CD4-positive, alpha-beta T cell (primary cell): ENCODE data around the gene ZNF556. TPM values are rescaled to one million over a fixed set of nuclear protein-coding genes. Genes with fewer than 3 reads are reported as not detected.
"Not testable (repeated sequence)": the region's sequence is repeated elsewhere in the genome, so short reads cannot be mapped to it uniquely, and the experiment has no call there.

Source experiments
- ATAC-seq: fragments of 200-7000 bp; cut with Tn5 transposase; one replicate; pipeline ENCODE4 v1.10.0; 2022; ENCODE audit warnings: mild to moderate bottlenecking; ENCODE audit not compliant: poor library complexity
- CTCF ChIA-PET: fragments of 350-600 bp; sonication (Branson Sonifier 250); formaldehyde crosslinking; loops from one replicate; lab custom pipeline; 2021; ENCODE audit warnings: antibody characterized with exemption, inconsistent platforms; lab: Charles Lee
- POLR2A ChIA-PET: fragments of 350-600 bp; sonication (Branson Sonifier 250); formaldehyde crosslinking; loops from one replicate; lab custom pipeline; 2021; ENCODE audit warnings: antibody characterized with exemption, inconsistent platforms; lab: Charles Lee
- DNase-seq, 14 experiments: peaks; one replicate each; pipeline ENCODE4 v3.0.0-alpha.2; 2013 to 2020; ENCODE audit warnings: mixed read lengths in 2 of 14
- H3K27ac ChIP-seq, 2 donors: one replicate each; pipeline versions ENCODE4 v1.5.1 to v1.7.0; 2013; ENCODE audit warnings: low read length in 2 of 2, low read depth in 1 of 2, mild to moderate bottlenecking in 1 of 2
- H3K27me3 ChIP-seq, 2 experiments: 1 replicate in 1 of 2; 2 replicates in 1 of 2; pipeline versions ENCODE4 v1.6.1 to v1.7.0; 2013; ENCODE audit warnings: low read length in 2 of 2, control low read depth in 1 of 2, mild to moderate bottlenecking in 1 of 2, moderate library complexity in 1 of 2; ENCODE audit not compliant: insufficient read depth in 2 of 2, control insufficient read depth in 1 of 2
- H3K36me3 ChIP-seq: one replicate; pipeline ENCODE4 v1.6.1; 2013; ENCODE audit warnings: low read length, control low read depth; ENCODE audit not compliant: insufficient read depth
- H3K4me1 ChIP-seq: one replicate; pipeline ENCODE4 v1.6.1; 2013; ENCODE audit warnings: low read length, control low read depth; ENCODE audit not compliant: insufficient read depth
- H3K4me3 ChIP-seq: one replicate; pipeline ENCODE4 v1.5.1; 2013; ENCODE audit warnings: mild to moderate bottlenecking, low read length, moderate library complexity
- H3K9me3 ChIP-seq, 2 experiments: 1 replicate in 1 of 2; 2 replicates in 1 of 2; pipeline versions ENCODE4 v1.6.1 to v1.7.0; 2013; ENCODE audit warnings: low read length in 2 of 2, mild to moderate bottlenecking in 2 of 2, control low read depth in 1 of 2, moderate library complexity in 1 of 2; ENCODE audit not compliant: control insufficient read depth in 1 of 2, insufficient read depth in 1 of 2
- H3K27ac Mint-ChIP-seq: one replicate; pipeline ENCODE4 v1.8.0; 2020; ENCODE audit warnings: mixed read lengths
- H3K27me3 Mint-ChIP-seq: one replicate; pipeline ENCODE4 v1.8.0; 2021; ENCODE audit warnings: mixed read lengths
- H3K36me3 Mint-ChIP-seq: one replicate; pipeline ENCODE4 v1.8.0; 2021; ENCODE audit warnings: low read depth, mixed read lengths
- H3K4me1 Mint-ChIP-seq: one replicate; pipeline ENCODE4 v1.8.0; 2021; ENCODE audit warnings: low read depth, mixed read lengths
- H3K4me3 Mint-ChIP-seq: one replicate; pipeline ENCODE4 v1.8.0; 2020; ENCODE audit warnings: mild to moderate bottlenecking, mixed read lengths
- H3K9me3 Mint-ChIP-seq: one replicate; pipeline ENCODE4 v1.8.0; 2020; ENCODE audit warnings: mixed read lengths
- CTCF ChIP-seq: fragments of 200-600 bp; IDR thresholded peaks from one replicate; pipeline ENCODE4 v1.8.0; 2022; ENCODE audit warnings: antibody characterized with exemption, mild to moderate bottlenecking
- intact Hi-C, 2 experiments: fragments of 100-400 bp; cut with DNase I in 1 of 2; cut with micrococcal nuclease in 1 of 2; formaldehyde crosslinking; loops; one replicate each; pipeline versions ENCODE4 v1.15.1 to v1.9.0; 2023 to 2025; cut with DNase I, micrococcal nuclease
- total RNA-seq, 174 experiments: library from RNA in 2 of 174; stranded (reverse) in 2 of 174; gene quantifications; one replicate each; pipeline ENCODE4 v1.2.3 and lab custom pipeline; 2021 to 2026

ZNF556 gene
- total RNA-seq, 2 experiments from 2014 or later = not detected

DNA sequence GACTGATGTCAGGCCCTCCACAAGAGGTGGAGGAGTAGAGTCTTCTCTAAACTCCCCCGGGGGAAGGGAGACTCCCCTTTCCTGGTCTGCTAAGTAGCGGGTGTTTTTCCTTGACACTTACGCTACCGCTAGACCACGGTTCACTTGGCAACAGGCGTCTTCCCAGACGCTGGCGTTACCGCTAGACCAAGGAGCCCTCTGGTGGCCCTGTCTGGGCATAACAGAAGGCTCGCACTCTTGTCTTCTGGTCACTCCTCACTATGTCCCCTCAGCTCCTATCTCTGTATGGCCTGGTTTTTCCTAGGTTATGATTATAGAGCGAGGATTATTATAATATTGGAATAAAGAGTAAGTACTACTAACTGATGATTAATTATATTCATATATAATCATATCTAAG, 5.0 kb downstream of the ZNF556 start:
- H3K4me3 Mint-ChIP-seq = not testable (repeated sequence)

DNA sequence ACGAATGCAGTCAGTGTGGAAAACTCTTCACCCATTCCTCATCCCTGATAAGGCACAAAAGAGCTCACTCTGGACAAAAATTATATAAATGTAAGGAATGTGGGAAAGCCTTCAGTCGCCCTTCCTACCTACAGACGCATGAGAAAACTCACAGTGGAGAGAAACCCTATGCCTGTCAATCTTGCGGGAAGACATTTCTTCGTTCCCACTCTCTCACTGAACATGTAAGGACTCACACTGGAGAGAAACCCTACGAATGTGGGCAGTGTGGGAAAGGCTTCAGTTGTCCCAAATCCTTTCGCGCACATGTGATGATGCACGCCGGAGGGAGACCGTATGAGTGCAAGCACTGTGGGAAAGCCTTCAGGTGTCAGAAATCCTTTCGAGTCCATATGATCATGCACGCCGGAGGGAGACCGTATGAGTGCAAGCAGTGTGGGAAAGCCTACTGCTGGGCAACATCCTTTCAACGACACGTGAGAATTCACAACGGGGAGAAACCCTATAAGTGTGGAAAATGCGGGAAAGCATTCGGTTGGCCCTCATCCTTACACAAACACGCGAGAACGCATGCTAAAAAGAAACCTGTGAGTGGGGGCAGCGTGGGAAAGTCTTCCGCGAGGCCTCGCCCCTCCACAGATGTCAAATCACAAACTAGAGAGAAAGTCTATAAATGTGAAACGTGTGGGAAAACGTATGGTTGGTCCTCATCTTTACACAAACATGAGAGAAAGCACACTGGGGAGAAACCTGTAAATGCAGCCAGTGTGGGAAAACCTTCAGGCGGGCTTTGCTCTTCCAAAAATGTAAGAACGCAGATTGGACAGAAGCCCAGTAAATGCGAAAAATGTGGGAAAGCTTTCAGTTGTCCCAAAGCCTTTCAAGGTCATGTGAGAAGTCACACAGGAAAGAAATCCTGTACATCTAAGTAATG, 10.5 kb downstream of the ZNF556 start:
- Histone ChIP-seq H3K27ac (no peak overlapping the region), H3K36me3 (no peaks in the 10 kb centered on the region), H3K27me3 (no peaks in the 10 kb centered on the region), H3K4me1 (no peaks in the 10 kb centered on the region), H3K4me3 (no peak overlapping the region), H3K9me3 (peaks cover 34 to 46% of the 10 kb centered on the region in 2 experiments)
- DNase-seq (no peak), ATAC-seq (no peak)
- ChIA-PET POLR2A (no interaction called here), CTCF (no interaction called here)
- intact Hi-C loops = no loop called here
- no peaks in the 10 kb centered on the region for H3K27me3 Mint-ChIP-seq
- no peak overlapping the region for H3K4me3 Mint-ChIP-seq
- no peaks in the 10 kb centered on the region for H3K4me1 Mint-ChIP-seq
- no peaks in the 10 kb centered on the region for H3K36me3 Mint-ChIP-seq
- H3K9me3 Mint-ChIP-seq = no peaks in the 10 kb centered on the region
- no peak for TF ChIP-seq CTCF
- no peak overlapping the region for H3K27ac Mint-ChIP-seq

More for the DNA sequence above, 5.0 kb downstream of the ZNF556 start:
- ATAC-seq, H3K27ac ChIP-seq, H3K4me3 ChIP-seq, H3K4me1 ChIP-seq, POLR2A ChIA-PET, H3K27ac Mint-ChIP-seq, H3K4me1 Mint-ChIP-seq, H3K9me3 Mint-ChIP-seq, H3K27me3 Mint-ChIP-seq, H3K36me3 Mint-ChIP-seq, H3K36me3 ChIP-seq, H3K27me3 ChIP-seq: not testable (repeated sequence)
- H3K9me3 ChIP-seq = peaks cover 12 to 35% of the 10 kb centered on the region in 2 experiments
- TF ChIP-seq CTCF = peak; percentile 26
- DNase-seq = peak in 6 of 14 experiments; percentile 4 to 69 (median 24)
- CTCF ChIA-PET = interaction anchor here (1.3 kb wide), 1 partner anchor 224 kb away, joined by 6 read pairs; no protein-coding TSS in a partner anchor
- intact Hi-C loops = loop anchor here in 1 of 2 experiments (2.0 to 5.0 kb wide), 2 partner anchors 55 to 223 kb away; partner anchors contain the start of gene ZNF554

DNA sequence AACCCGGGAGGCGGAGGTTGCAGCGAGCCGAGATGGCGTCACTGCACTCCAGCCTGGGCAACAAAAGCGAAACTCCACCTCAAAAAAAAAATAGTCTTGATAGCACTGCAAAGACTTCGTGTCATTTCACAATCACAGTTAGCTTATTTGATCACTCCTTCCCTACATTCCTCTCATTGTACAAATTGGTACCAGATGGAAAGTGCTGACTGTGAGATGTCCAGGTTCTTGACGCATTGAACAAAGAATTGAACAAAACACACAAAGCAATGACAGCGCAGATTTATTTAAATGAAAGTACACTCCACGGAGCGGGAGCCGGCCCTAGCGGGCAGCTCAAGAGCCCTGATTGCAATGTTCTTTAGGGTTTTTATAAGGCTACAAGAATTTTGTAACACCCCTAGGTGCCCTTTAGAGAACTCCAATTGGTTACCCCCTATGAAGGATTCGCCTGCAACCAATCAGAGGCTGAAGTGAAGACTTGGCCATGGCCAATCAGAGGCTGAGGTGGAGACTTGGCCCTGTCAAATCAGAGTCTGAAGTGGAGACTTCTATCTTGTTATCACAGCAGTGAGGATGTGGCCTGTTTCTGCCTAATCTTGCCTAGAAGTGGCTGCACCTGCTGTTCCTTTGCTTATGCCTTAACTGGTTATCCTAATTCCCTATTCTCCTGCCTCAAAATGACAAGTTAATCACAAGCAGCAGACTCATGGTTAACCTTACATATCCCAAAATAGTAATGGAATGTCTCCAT, 16.7 kb downstream of the ZNF556 start:
- H3K4me1 ChIP-seq = peaks cover 13% of the 10 kb centered on the region
- POLR2A ChIA-PET = no interaction called here
- CTCF ChIA-PET = no interaction called here
- H3K27ac ChIP-seq = no peak overlapping the region
- peaks cover 8% of the 10 kb centered on the region for H3K4me1 Mint-ChIP-seq
- H3K9me3 Mint-ChIP-seq = no peaks in the 10 kb centered on the region
- DNase-seq = no peak
- no peak overlapping the region for H3K27ac Mint-ChIP-seq
- TF ChIP-seq CTCF = no peak
- H3K27me3 Mint-ChIP-seq = no peaks in the 10 kb centered on the region
- ATAC-seq = no peak
- no peaks in the 10 kb centered on the region for H3K36me3 Mint-ChIP-seq
- H3K27me3 ChIP-seq = no peaks in the 10 kb centered on the region
- H3K4me3 Mint-ChIP-seq = no peak overlapping the region
- no peaks in the 10 kb centered on the region for H3K36me3 ChIP-seq
- intact Hi-C loops = no loop called here
- H3K9me3 ChIP-seq = peaks cover 5 to 16% of the 10 kb centered on the region in 2 experiments
- H3K4me3 ChIP-seq = no peak overlapping the region
